KMS-11 (cell line): Measurements from ENCODE around the gene MSI2.
"Not testable (repeated sequence)": the region's sequence is repeated elsewhere in the genome, so short reads cannot be mapped to it uniquely, and the experiment has no call there.

Source experiments
- H2AFZ ChIP-seq: fragments of 200-600 bp; sonication (generic); 2 replicates; pipeline ENCODE4 v1.6.1; 2016; ENCODE audit warnings: antibody characterized with exemption, mixed run types, low read depth
- H3K27ac ChIP-seq: fragments of 200-600 bp; sonication (generic); 2 replicates; pipeline ENCODE4 v1.6.1; 2016; ENCODE audit warnings: mild to moderate bottlenecking, mixed run types
- H3K27me3 ChIP-seq: fragments of 200-600 bp; sonication (generic); 2 replicates; pipeline ENCODE4 v1.6.1; 2017; ENCODE audit warnings: mild to moderate bottlenecking, low read depth, mixed run types, moderate library complexity; ENCODE audit not compliant: insufficient read depth
- H3K36me3 ChIP-seq: fragments of 200-600 bp; sonication (generic); 2 replicates; pipeline ENCODE4 v1.6.1; 2017; ENCODE audit warnings: mild to moderate bottlenecking, mixed run types; ENCODE audit not compliant: insufficient read depth
- H3K4me1 ChIP-seq: fragments of 200-600 bp; sonication (generic); 2 replicates; pipeline ENCODE4 v1.6.1; 2016; ENCODE audit warnings: mild to moderate bottlenecking, low read depth, mixed run types; ENCODE audit not compliant: poor library complexity, severe bottlenecking
- H3K4me2 ChIP-seq: fragments of 200-600 bp; sonication (generic); 2 replicates; pipeline ENCODE4 v1.7.0; 2016; ENCODE audit warnings: mild to moderate bottlenecking, mixed run types
- H3K4me3 ChIP-seq: fragments of 200-600 bp; sonication (generic); IDR thresholded peaks from 2 replicates; pipeline ENCODE4 v1.6.1; 2017; ENCODE audit warnings: low read depth, low read length, mixed read lengths; ENCODE audit not compliant: insufficient read depth
- H3K79me2 ChIP-seq: fragments of 200-600 bp; sonication (generic); 2 replicates; pipeline ENCODE4 v1.6.1; 2016; ENCODE audit warnings: low read depth, mixed run types; ENCODE audit not compliant: insufficient read depth
- H3K9ac ChIP-seq: fragments of 200-600 bp; sonication (generic); 2 replicates; pipeline ENCODE4 v1.6.1; 2016; ENCODE audit warnings: mild to moderate bottlenecking, mixed run types
- H4K20me1 ChIP-seq: fragments of 200-600 bp; sonication (generic); 2 replicates; pipeline ENCODE4 v1.6.1; 2016; ENCODE audit warnings: mild to moderate bottlenecking, mixed run types; ENCODE audit not compliant: insufficient read depth
- CTCF ChIP-seq: fragments of 200-600 bp; sonication (generic); conservative IDR thresholded peaks from 2 replicates; pipeline ENCODE4 v1.6.1; 2017; ENCODE audit warnings: low read depth, mild to moderate bottlenecking, antibody characterized with exemption, low read length, moderate library complexity, mixed read lengths

The MSI2 gene

GRCh38 chr17:57498443-57498842, 242.1 kb downstream of the MSI2 start:
- H3K4me1 ChIP-seq = peaks cover 36% of the 10 kb centered on the region
- H3K27me3 ChIP-seq = no peaks in the 10 kb centered on the region
- no peak overlapping the region for H3K4me2 ChIP-seq
- no peak overlapping the region for H3K9ac ChIP-seq
- no peaks in the 10 kb centered on the region for H4K20me1 ChIP-seq
- H3K4me3 ChIP-seq = no peak overlapping the region
- no peak overlapping the region for H3K27ac ChIP-seq
- no peak overlapping the region for H2AFZ ChIP-seq
- peaks cover 39% of the 10 kb centered on the region for H3K79me2 ChIP-seq
- no peaks in the 10 kb centered on the region for H3K36me3 ChIP-seq
- TF ChIP-seq CTCF = no peak

GRCh38 chr17:57499221-57499620, 242.9 kb downstream of the MSI2 start:
- not testable (repeated sequence) for H3K27me3 ChIP-seq, H2AFZ ChIP-seq, H3K27ac ChIP-seq, H3K9ac ChIP-seq, H3K4me2 ChIP-seq, H4K20me1 ChIP-seq, H3K4me3 ChIP-seq, H3K36me3 ChIP-seq
- H3K4me1 ChIP-seq = peaks cover 38% of the 10 kb centered on the region
- peaks cover 31% of the 10 kb centered on the region for H3K79me2 ChIP-seq

GRCh38 chr17:57499648-57500049, 243.3 kb downstream of the MSI2 start:
- H2AFZ ChIP-seq = no peak overlapping the region
- H4K20me1 ChIP-seq = no peaks in the 10 kb centered on the region
- peaks cover 30% of the 10 kb centered on the region for H3K79me2 ChIP-seq
- no peaks in the 10 kb centered on the region for H3K27me3 ChIP-seq
- no peak overlapping the region for H3K4me3 ChIP-seq
- TF ChIP-seq CTCF = no peak
- peaks cover 42% of the 10 kb centered on the region for H3K4me1 ChIP-seq
- no peak overlapping the region for H3K27ac ChIP-seq
- H3K9ac ChIP-seq = no peak overlapping the region
- no peak overlapping the region for H3K4me2 ChIP-seq
- H3K36me3 ChIP-seq = no peaks in the 10 kb centered on the region

- Histone ChIP-seq H3K9ac (no peak overlapping the region), H2AFZ (no peak overlapping the region), H4K20me1 (no peaks in the 10 kb centered on the region), H3K27me3 (no peaks in the 10 kb centered on the region), H3K4me3 (no peak overlapping the region), H3K79me2 (peaks cover 30% of the 10 kb centered on the region), H3K27ac (no peak overlapping the region), H3K36me3 (no peaks in the 10 kb centered on the region), H3K4me2 (no peak overlapping the region), H3K4me1 (peaks cover 51% of the 10 kb centered on the region)
- no peak for TF ChIP-seq CTCF
Measured at GRCh38 chr17:57501016-57501415, 244.7 kb downstream of the MSI2 start.

GRCh38 chr17:57502022-57502421, 245.7 kb downstream of the MSI2 start:
- no peak overlapping the region for H3K4me3 ChIP-seq
- no peak overlapping the region for H3K4me2 ChIP-seq
- no peak for TF ChIP-seq CTCF
- H3K36me3 ChIP-seq = no peaks in the 10 kb centered on the region
- no peak overlapping the region for H2AFZ ChIP-seq
- no peak overlapping the region for H3K27ac ChIP-seq
- H4K20me1 ChIP-seq = no peaks in the 10 kb centered on the region
- no peak overlapping the region for H3K9ac ChIP-seq
- H3K4me1 ChIP-seq = peaks cover 54% of the 10 kb centered on the region
- H3K79me2 ChIP-seq = peaks cover 30% of the 10 kb centered on the region
- H3K27me3 ChIP-seq = no peaks in the 10 kb centered on the region
